T-helper 17 cell (primary cell): ENCODE data around the gene ALS2. TPM values are rescaled to one million over a fixed set of nuclear protein-coding genes. Genes with fewer than 3 reads are reported as not detected.
A peak's percentile ranks its signal among the peaks of the same experiment; 100 is the strongest.
"Not testable (repeated sequence)": the region's sequence is repeated elsewhere in the genome, so short reads cannot be mapped to it uniquely, and the experiment has no call there.

Experiments used
- ATAC-seq: fragments of 150-1000 bp; cut with Tn5 transposase; 2 replicates; pipeline ENCODE4 v1.10.0; 2021; ENCODE audit warnings: mild to moderate bottlenecking, moderate library complexity
- DNase-seq, 3 donors: peaks; one replicate each; pipeline versions ENCODE4 v3.0.0 to v3.0.0-alpha.2; 2020 to 2021
- H3K9me3 ChIP-seq: one replicate; pipeline ENCODE4 v1.7.0; 2013; ENCODE audit warnings: low read length, mild to moderate bottlenecking; ENCODE audit not compliant: control insufficient read depth, poor library complexity, severe bottlenecking
- H3K27ac Mint-ChIP-seq: one replicate; pipeline ENCODE4 v1.8.0; 2022; ENCODE audit warnings: mild to moderate bottlenecking, moderate library complexity, mixed read lengths
- H3K27me3 Mint-ChIP-seq: one replicate; pipeline ENCODE4 v1.8.0; 2022; ENCODE audit warnings: mixed read lengths
- H3K36me3 Mint-ChIP-seq: one replicate; pipeline ENCODE4 v1.8.0; 2022; ENCODE audit warnings: low read depth, mixed read lengths
- H3K4me1 Mint-ChIP-seq: one replicate; pipeline ENCODE4 v1.8.0; 2022; ENCODE audit warnings: mild to moderate bottlenecking, mixed read lengths
- H3K4me3 Mint-ChIP-seq: one replicate; pipeline ENCODE4 v1.8.0; 2022; ENCODE audit warnings: mild to moderate bottlenecking, moderate library complexity, mixed read lengths
- total RNA-seq, 4 donors: library from RNA in 2 of 4; stranded (reverse) in 2 of 4; gene quantifications; one replicate each; pipeline ENCODE4 v1.2.3 and lab custom pipeline; 2022 to 2026

Gene ALS2
- total RNA-seq, 2 donors from 2014 or later, result 6.6 to 6.7 TPM

DNA sequence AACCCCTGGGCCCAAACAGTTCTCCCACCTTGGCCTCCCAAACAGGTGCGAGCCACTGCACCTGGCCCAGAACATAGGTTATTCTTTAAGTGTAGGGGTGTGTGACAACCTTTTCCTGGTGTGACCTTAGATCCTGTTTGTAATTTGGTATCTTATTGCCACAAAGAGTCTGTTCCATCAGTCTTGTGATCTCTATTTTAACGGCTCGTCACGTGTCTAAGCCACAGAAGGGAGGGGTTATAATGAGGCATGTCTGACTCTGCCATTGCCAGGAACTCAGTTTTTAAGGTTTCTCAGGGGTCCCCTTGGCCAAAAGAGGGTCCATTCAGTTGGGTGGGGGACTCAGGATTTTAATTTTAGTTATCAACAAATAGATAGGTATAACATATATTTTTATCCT lies 4.4 kb upstream of the ALS2 start:
- peaks cover 11% of the 10 kb centered on the region for H3K4me1 Mint-ChIP-seq
- ATAC-seq, result no peak

DNA sequence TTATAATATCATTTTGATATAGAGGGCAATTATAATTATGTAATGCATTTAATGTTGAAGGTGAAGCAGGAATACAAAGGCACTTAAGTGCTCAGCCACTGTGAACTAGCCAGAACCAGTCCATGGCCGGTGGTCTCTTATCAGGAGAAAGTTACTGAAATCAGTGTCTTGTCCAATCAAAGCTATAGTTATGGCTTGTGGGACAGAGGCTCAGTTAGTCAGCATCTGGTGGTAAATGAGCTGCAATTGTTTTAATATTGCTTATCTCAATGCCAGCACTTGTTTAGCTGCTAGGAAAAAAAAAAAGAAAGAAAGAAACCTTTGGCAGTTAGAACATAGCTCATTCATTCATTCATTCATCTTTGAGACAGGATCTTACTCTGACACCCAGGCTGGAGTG lies 3.8 kb upstream of the ALS2 start:
- no peaks in the 10 kb centered on the region for H3K9me3 ChIP-seq
- DNase-seq, result no peak
- Mint-ChIP-seq H3K36me3 (peaks cover 7% of the 10 kb centered on the region), H3K4me3 (no peak overlapping the region), H3K4me1 (peaks cover 15% of the 10 kb centered on the region), H3K27me3 (peaks cover 33% of the 10 kb centered on the region), H3K27ac (no peak overlapping the region)
- no peak for ATAC-seq

More for the DNA sequence above, 4.4 kb upstream of the ALS2 start:
- Mint-ChIP-seq H3K27me3 (peaks cover 33% of the 10 kb centered on the region), H3K27ac (no peak overlapping the region), H3K4me3 (no peak overlapping the region), H3K36me3 (peaks cover 7% of the 10 kb centered on the region)
- DNase-seq, result no peak
- H3K9me3 ChIP-seq, result no peaks in the 10 kb centered on the region

DNA sequence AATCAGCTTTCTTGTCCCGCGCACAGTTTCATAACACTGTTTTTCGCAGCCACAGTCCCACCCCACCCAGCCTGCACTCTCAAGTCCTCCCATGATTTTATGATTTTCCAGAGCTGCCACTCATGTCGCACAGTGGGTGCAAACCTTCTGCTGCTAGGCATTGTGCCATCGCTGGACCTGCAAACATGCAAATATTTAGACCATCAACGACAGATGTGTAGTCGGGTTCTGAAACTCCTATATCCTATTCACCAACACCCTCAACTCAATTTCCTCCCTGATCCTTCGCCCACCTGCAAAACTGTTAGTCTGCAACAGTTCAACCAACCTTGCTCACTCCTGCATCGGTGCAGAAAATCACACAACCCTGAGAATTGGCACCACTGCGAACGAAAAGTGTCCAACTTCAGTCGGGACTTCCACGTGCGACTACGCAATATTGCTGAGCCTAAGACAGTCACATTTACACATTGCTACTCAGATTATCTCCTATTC lies 871 bp upstream of the ALS2 start:
- DNase-seq (no peak), ATAC-seq (no peak)
- Mint-ChIP-seq H3K27ac (peak overlapping the region; percentile 95), H3K27me3 (peaks cover 22% of the 10 kb centered on the region), H3K36me3 (peaks cover 3% of the 10 kb centered on the region), H3K4me1 (peaks cover 21% of the 10 kb centered on the region), H3K4me3 (peak overlapping the region; percentile 94)
- no peaks in the 10 kb centered on the region for H3K9me3 ChIP-seq

- Mint-ChIP-seq H3K4me3 (peak overlapping the region; percentile 94), H3K4me1 (peaks cover 21% of the 10 kb centered on the region), H3K36me3 (peaks cover 3% of the 10 kb centered on the region), H3K27me3 (peaks cover 18% of the 10 kb centered on the region), H3K27ac (peak overlapping the region; percentile 95)
- DNase-seq, result no peak
- H3K9me3 ChIP-seq, result no peaks in the 10 kb centered on the region
- no peak for ATAC-seq
Measured at GRCh38 chr2:201779901-201780673, 646 bp downstream of the ALS2 start.

- Mint-ChIP-seq H3K4me3 (no peak overlapping the region), H3K27me3 (peaks cover 6% of the 10 kb centered on the region), H3K27ac (no peak overlapping the region), H3K4me1 (peaks cover 24% of the 10 kb centered on the region), H3K36me3 (peaks cover 2% of the 10 kb centered on the region)
- no peaks in the 10 kb centered on the region for H3K9me3 ChIP-seq
- no peak for DNase-seq
- ATAC-seq, result no peak
Measured at GRCh38 chr2:201777869-201778268, 2.9 kb downstream of the ALS2 start.

- peaks cover 2% of the 10 kb centered on the region for H3K36me3 Mint-ChIP-seq
- no peak overlapping the region for H3K27ac Mint-ChIP-seq
- H3K27me3 Mint-ChIP-seq, result no peaks in the 10 kb centered on the region
- H3K4me3 Mint-ChIP-seq, result no peak overlapping the region
- H3K9me3 ChIP-seq, result no peaks in the 10 kb centered on the region
- ATAC-seq (no peak), DNase-seq (no peak)
- peaks cover 24% of the 10 kb centered on the region for H3K4me1 Mint-ChIP-seq
Measured at GRCh38 chr2:201777043-201777442, 3.7 kb downstream of the ALS2 start.

DNA sequence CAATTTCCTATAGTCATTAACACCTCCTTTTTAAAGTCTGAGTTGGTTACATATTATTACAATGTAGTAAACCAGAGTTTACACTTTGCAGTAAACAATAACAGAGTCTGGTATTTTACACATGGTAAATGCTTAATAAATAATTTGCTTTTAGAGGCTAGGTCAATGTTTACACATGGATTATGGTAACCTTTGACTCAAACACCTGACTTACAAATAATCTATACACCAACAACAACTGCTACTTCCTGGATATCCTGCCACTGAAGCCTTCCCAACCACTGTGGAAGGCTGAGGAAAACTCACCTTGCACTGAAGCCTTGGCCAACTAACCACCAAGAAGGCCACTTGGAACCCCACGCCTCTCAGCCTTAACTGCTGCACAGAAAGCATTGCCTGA lies 5.4 kb downstream of the ALS2 start:
- ATAC-seq, result no peak
- Mint-ChIP-seq H3K27me3 (no peaks in the 10 kb centered on the region), H3K27ac (no peak overlapping the region), H3K36me3 (peaks cover 2% of the 10 kb centered on the region), H3K4me3 (no peak overlapping the region), H3K4me1 (peaks cover 16% of the 10 kb centered on the region)
- no peaks in the 10 kb centered on the region for H3K9me3 ChIP-seq
- DNase-seq, result no peak

DNA sequence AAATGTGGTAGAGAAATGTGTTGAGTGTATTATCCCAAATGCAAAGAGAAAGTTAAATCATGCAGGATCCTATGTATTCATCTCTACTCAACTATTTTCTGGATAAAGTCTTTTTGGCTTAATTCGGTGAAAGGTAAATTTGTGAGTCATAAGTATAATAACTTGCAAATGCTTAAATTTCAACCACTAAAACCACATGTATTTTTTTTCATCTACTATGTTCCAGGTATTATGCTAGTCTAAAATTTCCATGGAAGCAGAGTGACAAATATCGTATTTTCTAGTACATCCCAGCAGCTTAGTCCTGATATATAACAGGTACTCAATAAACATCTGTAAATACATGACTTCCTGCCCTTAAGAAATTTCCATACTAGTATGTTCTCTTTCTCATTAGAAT lies 6.2 kb downstream of the ALS2 start:
- H3K4me3 Mint-ChIP-seq, result no peak overlapping the region
- ATAC-seq (no peak), DNase-seq (no peak)
- H3K27ac Mint-ChIP-seq, result no peak overlapping the region
- H3K36me3 Mint-ChIP-seq, result peaks cover 2% of the 10 kb centered on the region
- H3K9me3 ChIP-seq, result no peaks in the 10 kb centered on the region
- H3K4me1 Mint-ChIP-seq, result peaks cover 11% of the 10 kb centered on the region
- H3K27me3 Mint-ChIP-seq, result no peaks in the 10 kb centered on the region

- ATAC-seq (no peak), DNase-seq (no peak)
- Mint-ChIP-seq H3K27ac (peak overlapping the region; percentile 6), H3K4me1 (peaks cover 11% of the 10 kb centered on the region), H3K4me3 (no peak overlapping the region), H3K27me3 (no peaks in the 10 kb centered on the region), H3K36me3 (peaks cover 2% of the 10 kb centered on the region)
- H3K9me3 ChIP-seq, result no peaks in the 10 kb centered on the region
Measured at GRCh38 chr2:201773990-201774389, 6.7 kb downstream of the ALS2 start.

DNA sequence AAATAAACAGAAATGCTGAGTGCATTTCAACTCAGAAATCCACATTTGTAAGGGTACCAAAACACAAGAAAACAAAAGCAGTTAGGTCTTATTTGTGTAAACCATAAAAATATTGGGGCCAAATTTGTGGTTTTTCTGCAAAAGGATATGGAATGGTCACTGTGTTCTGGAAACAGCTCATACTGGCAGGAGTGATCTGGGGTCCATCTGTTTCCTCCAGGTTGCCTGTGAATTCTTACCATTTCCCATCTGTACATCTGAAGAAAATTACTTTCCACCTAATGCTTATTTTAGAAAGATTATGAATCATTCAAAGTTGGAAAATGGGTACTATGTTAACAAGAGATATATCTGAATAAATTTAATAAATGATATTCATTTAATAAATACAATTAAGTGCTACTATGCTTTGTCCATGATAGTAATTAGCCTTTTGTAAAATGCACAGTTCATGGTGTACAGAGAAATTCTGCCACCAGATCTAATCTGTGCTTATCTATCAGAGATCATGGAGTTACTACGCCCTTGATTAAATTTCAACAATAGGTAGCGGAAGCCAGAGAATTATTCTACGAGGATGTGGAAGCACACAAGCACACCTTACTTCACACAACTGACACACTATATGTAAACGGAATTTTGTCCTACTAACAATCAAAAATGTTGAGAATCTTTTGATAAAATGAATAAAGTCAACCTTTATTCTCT lies 10.9 kb downstream of the ALS2 start:
- Mint-ChIP-seq H3K36me3 (peaks cover 4% of the 10 kb centered on the region), H3K27me3 (no peaks in the 10 kb centered on the region), H3K4me1 (peaks cover 4% of the 10 kb centered on the region), H3K4me3 (no peak overlapping the region), H3K27ac (no peak overlapping the region)
- DNase-seq, result no peak
- no peak for ATAC-seq
- no peaks in the 10 kb centered on the region for H3K9me3 ChIP-seq

- no peak for ATAC-seq
- DNase-seq, result no peak
- Mint-ChIP-seq H3K4me3 (no peak overlapping the region), H3K36me3 (peaks cover 6% of the 10 kb centered on the region), H3K27ac (no peak overlapping the region), H3K4me1 (peaks cover 4% of the 10 kb centered on the region), H3K27me3 (no peaks in the 10 kb centered on the region)
- no peaks in the 10 kb centered on the region for H3K9me3 ChIP-seq
Measured at GRCh38 chr2:201768918-201769317, 11.8 kb downstream of the ALS2 start.

DNA sequence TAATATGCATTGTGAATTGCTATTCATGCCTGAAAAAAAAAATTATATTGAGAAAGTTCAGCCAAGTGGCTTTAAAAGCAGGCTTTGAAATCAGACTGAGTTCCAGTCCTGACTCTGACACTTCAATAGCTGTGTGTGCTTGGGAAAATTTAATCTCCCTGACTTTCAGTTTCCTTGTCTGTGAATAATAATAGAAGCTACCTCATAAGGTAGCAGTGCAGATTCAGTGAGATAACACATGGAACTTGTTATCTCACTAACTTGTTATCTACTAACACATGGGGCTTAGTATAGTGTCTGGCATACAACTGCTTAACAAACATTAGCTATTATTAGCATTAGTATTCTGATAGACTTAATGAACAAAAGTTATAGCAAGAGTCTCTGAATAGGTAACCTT lies 14.9 kb downstream of the ALS2 start:
- peaks cover 5% of the 10 kb centered on the region for H3K36me3 Mint-ChIP-seq
- no peaks in the 10 kb centered on the region for H3K27me3 Mint-ChIP-seq
- peaks cover 2% of the 10 kb centered on the region for H3K4me1 Mint-ChIP-seq
- H3K9me3 ChIP-seq, result no peaks in the 10 kb centered on the region
- H3K27ac Mint-ChIP-seq, result no peak overlapping the region
- no peak for DNase-seq
- ATAC-seq, result no peak
- H3K4me3 Mint-ChIP-seq, result no peak overlapping the region

- not testable (repeated sequence) for H3K4me1 Mint-ChIP-seq, H3K36me3 Mint-ChIP-seq, H3K27ac Mint-ChIP-seq, ATAC-seq, H3K27me3 Mint-ChIP-seq, DNase-seq, H3K9me3 ChIP-seq, H3K4me3 Mint-ChIP-seq
Measured at GRCh38 chr2:201764469-201764868, 16.3 kb downstream of the ALS2 start.
